HEK293T (cell line): Measurements from ENCODE around the gene CPT1A.

Experiments
- CTCF ChIA-PET: fragments of 350-600 bp; formaldehyde crosslinking; extraction: SDS; loops from one replicate; lab custom pipeline; 2021; ENCODE audit warnings: antibody characterized with exemption, inconsistent platforms; lab: Yijun Ruan, JAX
- POLR2A ChIA-PET: fragments of 350-600 bp; formaldehyde crosslinking; extraction: SDS; loops from one replicate; lab custom pipeline; 2020; ENCODE audit warnings: antibody characterized with exemption, inconsistent platforms; lab: Yijun Ruan, JAX
- DNase-seq: peaks from one replicate; pipeline ENCODE4 v3.0.0; 2012; ENCODE audit warnings: mixed read lengths; ENCODE audit errors: extremely low spot score
- ARNT ChIP-seq: fragments of 450-650 bp; IDR thresholded peaks from 2 replicates; pipeline ENCODE4 v1.6.1; 2017; ENCODE audit warnings: mild to moderate bottlenecking
- BHLHE40 ChIP-seq: fragments of 450-650 bp; IDR thresholded peaks from 2 replicates; pipeline ENCODE4 v1.6.1; 2016; ENCODE audit warnings: mild to moderate bottlenecking, moderate library complexity, borderline replicate concordance
- CTBP1 ChIP-seq: fragments of 450-650 bp; IDR thresholded peaks from 2 replicates; pipeline ENCODE4 v1.6.1; 2016; ENCODE audit warnings: borderline replicate concordance
- ELF4 ChIP-seq: fragments of 450-650 bp; IDR thresholded peaks from 2 replicates; pipeline ENCODE4 v1.6.1; 2017; ENCODE audit warnings: antibody characterized with exemption
- FOXA1 ChIP-seq: fragments of 450-650 bp; IDR thresholded peaks from 2 replicates; pipeline ENCODE4 v1.6.1; 2016; ENCODE audit warnings: mild to moderate bottlenecking
- FOXK2 ChIP-seq: fragments of 450-650 bp; IDR thresholded peaks from 2 replicates; pipeline ENCODE4 v1.6.1; 2016; ENCODE audit warnings: mild to moderate bottlenecking
- FOXM1 ChIP-seq: fragments of 450-650 bp; IDR thresholded peaks from 2 replicates; pipeline ENCODE4 v1.6.1; 2017; ENCODE audit warnings: mild to moderate bottlenecking, borderline replicate concordance
- HDGF ChIP-seq: fragments of 450-650 bp; IDR thresholded peaks from 2 replicates; pipeline ENCODE4 v1.6.1; 2017; ENCODE audit warnings: antibody characterized with exemption, borderline replicate concordance
- L3MBTL2 ChIP-seq: fragments of 450-650 bp; conservative IDR thresholded peaks from 2 replicates; pipeline ENCODE4 v1.6.1; 2016; ENCODE audit warnings: mild to moderate bottlenecking
- LEF1 ChIP-seq: fragments of 450-650 bp; IDR thresholded peaks from 2 replicates; pipeline ENCODE4 v1.6.1; 2017; ENCODE audit warnings: mild to moderate bottlenecking, borderline replicate concordance
- NFRKB ChIP-seq: fragments of 450-650 bp; IDR thresholded peaks from 2 replicates; pipeline ENCODE4 v1.6.1; 2016; ENCODE audit warnings: mild to moderate bottlenecking, moderate library complexity
- SP1 ChIP-seq: fragments of 450-650 bp; IDR thresholded peaks from 2 replicates; pipeline ENCODE4 v1.6.1; 2017
- SUZ12 ChIP-seq: fragments of 450-650 bp; IDR thresholded peaks from 2 replicates; pipeline ENCODE4 v1.6.1; 2016; ENCODE audit warnings: mild to moderate bottlenecking
- TARDBP ChIP-seq: fragments of 450-650 bp; IDR thresholded peaks from 2 replicates; pipeline ENCODE4 v1.6.1; 2016
- ZNF384 ChIP-seq: fragments of 450-650 bp; IDR thresholded peaks from 2 replicates; pipeline ENCODE4 v1.6.1; 2016
- TF ChIP-seq, protein P1 (sequence below): fragments of 450-650 bp; IDR thresholded peaks from 2 replicates; pipeline ENCODE4 v1.6.1; 2016

The CPT1A gene

DNA sequence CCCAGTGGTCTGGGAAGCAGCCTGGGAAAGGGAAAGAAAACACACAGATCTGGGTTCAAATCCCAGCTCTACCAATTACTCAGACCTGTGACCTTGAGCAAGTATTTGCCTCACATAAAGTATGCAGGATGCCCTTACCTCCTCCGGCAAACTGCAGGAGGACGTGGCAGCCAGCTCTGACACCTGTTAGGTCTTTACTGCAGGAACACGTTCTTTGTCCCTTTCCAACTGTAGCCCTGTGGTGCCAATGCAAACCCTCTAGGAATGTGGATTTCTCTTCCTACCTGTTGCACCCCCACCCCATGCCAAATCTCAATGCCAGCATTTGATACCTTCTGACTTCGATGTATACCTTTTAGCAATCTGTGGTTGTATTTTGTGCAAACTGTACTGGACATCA lies 6.0 kb downstream of the CPT1A start:
- ChIA-PET POLR2A (no interaction called here), CTCF (no interaction called here)
- no peak for TF ChIP-seq HDGF
- no peak for TF ChIP-seq FOXA1
- no peak for TF ChIP-seq SP1
- no peak for TF ChIP-seq LEF1
- TF ChIP-seq BHLHE40: no peak
- no peak for TF ChIP-seq ELF4
- no peak for TF ChIP-seq ARNT
- no peak for TF ChIP-seq FOXK2
- TF ChIP-seq SUZ12: no peak
- no peak for TF ChIP-seq NFRKB
- no peak for TF ChIP-seq ZNF384
- TF ChIP-seq CTBP1: no peak
- TF ChIP-seq, protein P1, sequence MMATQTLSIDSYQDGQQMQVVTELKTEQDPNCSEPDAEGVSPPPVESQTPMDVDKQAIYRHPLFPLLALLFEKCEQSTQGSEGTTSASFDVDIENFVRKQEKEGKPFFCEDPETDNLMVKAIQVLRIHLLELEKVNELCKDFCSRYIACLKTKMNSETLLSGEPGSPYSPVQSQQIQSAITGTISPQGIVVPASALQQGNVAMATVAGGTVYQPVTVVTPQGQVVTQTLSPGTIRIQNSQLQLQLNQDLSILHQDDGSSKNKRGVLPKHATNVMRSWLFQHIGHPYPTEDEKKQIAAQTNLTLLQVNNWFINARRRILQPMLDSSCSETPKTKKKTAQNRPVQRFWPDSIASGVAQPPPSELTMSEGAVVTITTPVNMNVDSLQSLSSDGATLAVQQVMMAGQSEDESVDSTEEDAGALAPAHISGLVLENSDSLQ: no peak
- no peak for TF ChIP-seq TARDBP
- DNase-seq: no peak

DNA sequence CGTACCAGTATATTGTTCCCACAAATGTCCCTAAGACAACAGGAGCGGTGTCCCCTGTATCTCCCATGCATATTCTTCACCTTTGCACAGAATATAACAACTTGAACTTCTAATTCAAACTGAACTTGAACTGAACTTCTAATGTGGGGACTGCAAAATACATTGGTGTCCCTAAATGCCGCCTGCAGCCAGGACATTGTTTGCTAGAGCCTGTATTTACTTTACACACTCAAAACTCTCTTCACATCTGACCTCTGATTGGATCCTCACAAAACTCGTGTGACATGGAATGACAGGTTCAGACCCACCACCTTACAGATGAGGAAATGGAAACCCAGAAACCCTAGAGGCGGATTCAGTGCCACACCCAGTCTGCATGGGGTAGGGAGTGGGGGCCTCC lies 6.4 kb downstream of the CPT1A start:
- TF ChIP-seq, protein P1: no peak
- TF ChIP-seq FOXK2: no peak
- no peak for DNase-seq
- POLR2A ChIA-PET: no interaction called here
- CTCF ChIA-PET: no interaction called here

DNA sequence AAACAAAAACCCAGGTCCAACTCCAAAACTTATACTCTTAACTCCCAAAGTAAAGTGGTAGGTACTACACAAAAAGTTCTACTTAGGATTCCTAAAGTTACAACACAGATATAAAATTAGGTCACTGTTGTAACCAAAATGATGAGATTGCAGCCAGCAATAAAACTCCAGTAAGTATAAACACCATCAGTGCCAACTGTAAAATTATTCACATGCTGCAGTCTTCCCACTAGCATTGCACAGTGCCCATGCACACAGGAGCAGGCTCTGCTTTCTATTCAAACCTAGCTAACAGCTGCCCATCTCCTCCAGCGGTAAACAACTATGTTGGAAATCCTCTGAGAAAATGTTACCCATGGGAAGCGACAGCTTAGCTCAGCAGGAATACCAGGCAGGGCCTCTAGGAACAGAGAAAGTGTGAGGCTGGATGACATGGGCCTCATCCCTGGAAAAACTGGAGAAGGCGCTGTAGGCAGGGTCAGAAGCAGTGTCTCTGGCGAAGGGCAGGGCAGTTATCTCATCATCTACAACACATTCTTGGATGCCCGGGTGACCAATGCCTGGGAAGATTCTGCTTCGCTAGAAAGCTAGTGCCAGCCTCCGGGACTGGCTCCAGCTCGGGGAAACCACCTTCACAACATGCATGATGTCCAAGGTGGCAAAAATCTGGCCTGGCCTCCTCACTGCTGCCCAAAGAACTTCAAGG lies 9.1 kb downstream of the CPT1A start:
- POLR2A ChIA-PET: no interaction called here
- no peak for TF ChIP-seq CTBP1
- TF ChIP-seq TARDBP: no peak
- TF ChIP-seq FOXM1: no peak
- TF ChIP-seq FOXK2: no peak
- TF ChIP-seq BHLHE40: no peak
- TF ChIP-seq, protein P1: no peak
- no peak for TF ChIP-seq SP1
- no peak for TF ChIP-seq HDGF
- TF ChIP-seq SUZ12: no peak
- no peak for TF ChIP-seq ARNT
- no peak for TF ChIP-seq L3MBTL2
- no peak for TF ChIP-seq NFRKB
- no peak for TF ChIP-seq ZNF384
- TF ChIP-seq FOXA1: no peak
- TF ChIP-seq ELF4: no peak
- no peak for TF ChIP-seq LEF1
- no peak for DNase-seq
- CTCF ChIA-PET: no interaction called here

DNA sequence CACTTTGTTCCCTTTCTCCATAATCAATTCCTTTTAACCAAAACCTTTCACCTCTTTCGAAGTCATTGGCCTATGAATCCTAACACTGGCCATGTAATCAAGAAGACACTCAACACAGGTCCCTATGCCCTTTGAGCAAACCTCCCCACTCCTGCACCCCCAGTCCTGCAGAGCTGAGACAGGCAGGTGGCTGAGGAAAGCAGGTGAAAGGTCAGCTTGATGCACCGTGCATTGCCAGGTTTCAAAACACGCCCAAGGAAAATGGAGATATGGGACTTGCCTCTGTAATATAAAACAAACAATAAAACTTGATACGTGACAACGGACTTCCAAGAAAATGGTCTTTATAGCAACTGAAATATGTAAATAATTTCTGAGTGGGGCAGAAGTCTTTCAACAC lies 10.6 kb downstream of the CPT1A start:
- CTCF ChIA-PET: no interaction called here
- POLR2A ChIA-PET: no interaction called here
- TF ChIP-seq BHLHE40 (no peak), CTBP1 (no peak), ZNF384 (no peak), FOXM1 (no peak), TARDBP (no peak), FOXA1 (no peak), SP1 (no peak), SUZ12 (no peak), HDGF (no peak)
- TF ChIP-seq, protein P1: no peak
- no peak for DNase-seq

DNA sequence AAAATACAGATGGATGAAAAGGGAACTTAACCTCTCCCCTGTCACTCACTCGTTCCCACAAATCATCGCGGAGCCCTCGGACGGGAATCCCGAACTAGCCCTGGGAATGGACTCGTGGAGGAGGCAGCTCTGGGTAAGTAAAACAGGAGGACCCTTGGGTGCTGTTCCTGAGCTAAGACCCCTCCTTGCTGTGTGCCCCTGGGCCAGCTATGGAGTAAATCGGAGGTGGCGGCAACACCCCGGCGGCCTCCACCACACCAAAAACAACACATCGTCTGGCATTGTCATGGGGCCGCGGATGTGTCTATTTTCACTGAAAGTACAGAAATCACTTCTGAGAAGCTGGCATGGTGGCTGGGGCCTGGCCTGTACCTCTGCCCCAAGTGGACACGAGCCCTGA lies 12.1 kb downstream of the CPT1A start:
- POLR2A ChIA-PET: no interaction called here
- CTCF ChIA-PET: no interaction called here
- no peak for TF ChIP-seq BHLHE40
- DNase-seq: no peak

DNA sequence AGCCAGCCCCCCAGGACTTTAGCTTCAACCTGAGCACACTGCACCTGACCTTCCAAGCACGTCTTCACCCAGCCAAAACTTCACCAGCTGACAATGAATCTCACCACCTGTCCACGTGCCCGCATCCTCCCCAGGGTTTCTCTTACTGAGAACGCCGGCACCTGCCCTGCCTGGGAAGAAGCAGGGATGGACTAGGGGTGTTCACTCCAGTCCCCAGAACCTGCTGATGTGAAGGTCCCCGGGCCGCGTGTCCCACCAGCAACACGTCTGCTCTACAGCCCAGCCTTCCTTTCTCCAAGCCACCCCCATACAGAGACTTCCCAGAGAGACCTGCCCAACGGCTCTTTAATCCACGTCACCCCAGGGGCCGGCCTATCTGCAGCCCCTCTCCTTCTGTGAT lies 12.8 kb downstream of the CPT1A start:
- TF ChIP-seq, protein P1: no peak
- TF ChIP-seq SP1 (no peak), TARDBP (no peak), LEF1 (no peak), FOXK2 (no peak), NFRKB (no peak), FOXA1 (no peak), FOXM1 (no peak), CTBP1 (no peak), HDGF (no peak), L3MBTL2 (no peak)
- POLR2A ChIA-PET: no interaction called here
- CTCF ChIA-PET: no interaction called here

More for the DNA sequence above, 12.8 kb downstream of the CPT1A start:
- no peak for DNase-seq
